Activated T-cell treated with anti-CD3 and anti-CD28 coated beads, Interleukin-2, amount 50 U/mL, for 4 hours (primary cell): Measurements from ENCODE around the gene CHRM5. TPM values are rescaled to one million over a fixed set of nuclear protein-coding genes. Genes with fewer than 3 reads are reported as not detected.

Source experiments
- ATAC-seq, 2 donors: fragments of 200-7000 bp; cut with Tn5 transposase; one replicate each; pipeline ENCODE4 v1.10.0; 2021
- DNase-seq: peaks from one replicate; pipeline ENCODE4 v3.0.0-alpha.2; 2020
- H3K27me3 Mint-ChIP-seq: one replicate; pipeline ENCODE4 v1.8.0; 2021; ENCODE audit warnings: low read depth, mixed read lengths
- H3K36me3 Mint-ChIP-seq: one replicate; pipeline ENCODE4 v1.8.0; 2022; ENCODE audit warnings: mixed read lengths; ENCODE audit not compliant: insufficient read depth
- H3K4me1 Mint-ChIP-seq: one replicate; pipeline ENCODE4 v1.8.0; 2021; ENCODE audit warnings: low read depth, mixed read lengths
- H3K4me3 Mint-ChIP-seq: one replicate; pipeline ENCODE4 v1.8.0; 2021; ENCODE audit warnings: mild to moderate bottlenecking, moderate library complexity, mixed read lengths
- H3K9me3 Mint-ChIP-seq: one replicate; pipeline ENCODE4 v1.8.0; 2021; ENCODE audit warnings: mixed read lengths
- total RNA-seq, 3 donors: library from RNA; stranded (reverse); gene quantifications; one replicate each; pipeline ENCODE4 v1.2.1, GENCODE V29; 2021

The CHRM5 gene
- total RNA-seq, 3 donors from 2014 or later: 0.05 TPM; not detected in 2

DNA sequence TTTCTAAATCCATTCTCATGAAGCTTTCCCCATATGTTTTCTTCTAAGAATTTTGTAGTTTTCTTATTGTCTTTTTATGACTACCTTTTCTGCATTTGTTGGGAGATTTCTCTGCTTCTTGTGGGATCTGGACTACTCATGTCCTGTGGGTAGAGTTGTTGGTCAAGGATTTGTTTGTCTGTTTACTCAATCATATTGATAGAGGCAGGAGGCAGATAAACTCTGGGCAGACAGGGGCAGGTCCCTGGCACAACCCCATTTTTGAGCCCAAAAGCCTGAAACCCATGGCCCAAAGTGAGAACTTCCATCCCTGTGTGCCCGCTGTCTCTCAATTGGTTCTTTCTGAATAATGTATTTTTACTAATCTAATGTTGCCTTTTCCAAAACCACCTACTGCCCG, 145.9 kb downstream of the CHRM5 start:
- H3K27me3 Mint-ChIP-seq: peaks cover 24% of the 10 kb centered on the region
- H3K36me3 Mint-ChIP-seq: no peaks in the 10 kb centered on the region
- ATAC-seq (no peak), DNase-seq (no peak)
- H3K4me3 Mint-ChIP-seq: no peak overlapping the region
- H3K4me1 Mint-ChIP-seq: no peaks in the 10 kb centered on the region
- no peaks in the 10 kb centered on the region for H3K9me3 Mint-ChIP-seq

DNA sequence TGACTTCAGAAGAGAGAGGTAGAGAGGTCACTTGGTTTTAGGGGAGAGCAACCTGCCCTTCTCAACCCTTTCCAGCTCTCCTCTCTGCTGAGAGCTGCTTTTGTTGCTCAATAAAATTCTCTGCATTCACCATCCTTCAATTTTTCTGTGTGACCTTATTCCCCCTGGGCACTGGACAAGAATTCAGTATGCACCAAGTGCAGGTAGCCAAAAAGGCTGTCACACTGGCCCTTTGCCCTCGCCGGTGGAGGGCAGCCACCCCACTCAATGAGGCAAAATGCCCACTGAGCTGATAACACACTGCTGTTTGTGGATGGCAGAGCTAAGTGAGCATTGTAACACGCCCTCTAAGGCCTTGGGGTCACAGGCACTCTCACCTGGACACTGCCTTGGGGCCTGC, 146.4 kb downstream of the CHRM5 start:
- Mint-ChIP-seq H3K36me3 (no peaks in the 10 kb centered on the region), H3K9me3 (no peaks in the 10 kb centered on the region), H3K4me1 (no peaks in the 10 kb centered on the region), H3K4me3 (no peak overlapping the region), H3K27me3 (peaks cover 24% of the 10 kb centered on the region)
- DNase-seq (no peak), ATAC-seq (no peak)

DNA sequence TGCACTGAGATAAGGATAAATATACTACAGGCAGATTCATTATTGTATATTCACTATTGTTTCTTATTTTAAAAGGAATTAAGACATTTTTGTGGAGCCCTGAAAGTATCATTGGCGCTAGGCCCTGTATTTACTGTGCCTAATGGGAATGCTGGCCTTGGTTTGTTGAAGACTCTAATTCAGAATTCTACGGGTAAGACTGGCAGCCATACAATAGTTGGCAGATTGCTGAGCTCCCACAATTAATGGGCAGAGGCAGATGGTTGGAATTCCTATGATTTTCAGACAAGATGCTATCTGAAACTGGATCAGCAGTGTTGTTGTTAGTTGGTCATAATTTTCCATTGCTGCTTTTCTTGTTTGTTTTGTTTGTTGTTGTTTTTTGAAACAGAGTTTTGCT, 148.3 kb downstream of the CHRM5 start:
- Mint-ChIP-seq H3K4me1 (no peaks in the 10 kb centered on the region), H3K27me3 (peaks cover 31% of the 10 kb centered on the region), H3K9me3 (no peaks in the 10 kb centered on the region), H3K36me3 (no peaks in the 10 kb centered on the region), H3K4me3 (no peak overlapping the region)
- DNase-seq: no peak
- no peak for ATAC-seq

Other genes with a start within 250 kb of the CHRM5 start
- gene AVEN, start 70.7 kb downstream of the CHRM5 start, total RNA-seq: 10 to 100 TPM; 14.7 to 17.9 (median 17.2) TPM
- gene EMC7, start 133.4 kb downstream of the CHRM5 start, total RNA-seq: 10 to 100 TPM; 73.4 to 77.6 (median 75.0) TPM
- 1 to 10 TPM; 1.8 to 2.4 (median 2.2) TPM for gene PGBD4, start 133.6 kb downstream of the CHRM5 start, total RNA-seq
- gene KATNBL1, start 241.6 kb downstream of the CHRM5 start, total RNA-seq: 10 to 100 TPM; 30.8 to 35.1 (median 34.0) TPM